GM12878 (cell line): Measurements from ENCODE around the gene PRKCZ. TPM values are rescaled to one million over a fixed set of nuclear protein-coding genes. Genes with fewer than 3 reads are reported as not detected.

Source experiments
- ATAC-seq: fragments of 200-7000 bp; cut with Tn5 transposase; 3 replicates; pipeline ENCODE4 v1.9.1; 2020; ENCODE audit warnings: mild to moderate bottlenecking, moderate library complexity
- BruUV-seq: library from RNA; stranded (reverse); fragments of 400-500 nt; replicated peaks from 2 replicates; lab custom pipeline; 2021; lab: Mats Ljungman, UMichigan
- CTCF ChIA-PET: fragments of 300-600 bp; sonication (Branson Sonifier 250); formaldehyde crosslinking; extraction: SDS; loops from one replicate; lab custom pipeline; 2021; ENCODE audit warnings: inconsistent platforms; lab: Yijun Ruan, JAX
- POLR2A ChIA-PET: fragments of 350-600 bp; formaldehyde crosslinking; extraction: SDS; loops from one replicate; lab custom pipeline; 2021; ENCODE audit warnings: inconsistent platforms; lab: Charles Lee
- RAD21 ChIA-PET: fragments of 300-600 bp; sonication (Branson Sonifier 250); formaldehyde crosslinking; loops from one replicate; lab custom pipeline; 2023; ENCODE audit warnings: antibody characterized with exemption; ENCODE audit not compliant: unreplicated experiment; lab: Charles Lee
- SMC1A ChIA-PET: fragments of 300-600 bp; sonication (Branson Sonifier 250); formaldehyde crosslinking; loops from one replicate; lab custom pipeline; 2023; ENCODE audit not compliant: unreplicated experiment, uncharacterized antibody; lab: Charles Lee
- DNase-seq: peaks from one replicate; pipeline ENCODE4 v3.0.0-alpha.2; 2011; ENCODE audit warnings: low read depth, low spot score
- FAIRE-seq: peaks from 3 replicates; lab custom pipeline; 2011; peaks lifted over from hg19 to GRCh38; lab: Jason Lieb, UNC
- H2AFZ ChIP-seq: 2 replicates; pipeline ENCODE4 v1.6.0; 2011; ENCODE audit warnings: low read depth, low read length, control low read depth; ENCODE audit not compliant: control insufficient read depth
- H3K27ac ChIP-seq: 2 replicates; pipeline ENCODE4 v1.5.1; 2011; ENCODE audit warnings: control low read depth; ENCODE audit not compliant: control insufficient read depth, insufficient read depth
- H3K27me3 ChIP-seq, 2 experiments: replicated peaks in 1 of 2; 2 replicates each; pipeline versions ENCODE4 v1.6.0 to v1.6.1; 2011; ENCODE audit warnings: low read length in 1 of 2; ENCODE audit not compliant: control insufficient read depth in 2 of 2, insufficient read depth in 2 of 2
- H3K36me3 ChIP-seq, 2 experiments: 2 replicates each; pipeline ENCODE4 v1.5.1; 2011; ENCODE audit warnings: low read length in 1 of 2; ENCODE audit not compliant: control insufficient read depth in 2 of 2, insufficient read depth in 2 of 2
- H3K4me1 ChIP-seq: 2 replicates; pipeline ENCODE4 v1.6.1; 2011; ENCODE audit warnings: mild to moderate bottlenecking, low read length, moderate library complexity, mixed read lengths; ENCODE audit not compliant: control insufficient read depth, insufficient read depth
- H3K4me2 ChIP-seq: 2 replicates; pipeline ENCODE4 v1.6.0; 2011; ENCODE audit warnings: control low read depth; ENCODE audit not compliant: control insufficient read depth, insufficient read depth
- H3K4me3 ChIP-seq: fragments of 200-600 bp; sonication (generic); 2 replicates; pipeline ENCODE4 v1.5.1; 2016
- H3K79me2 ChIP-seq: 2 replicates; pipeline ENCODE4 v1.6.0; 2011; ENCODE audit warnings: low read length; ENCODE audit not compliant: control insufficient read depth, insufficient read depth
- H3K9ac ChIP-seq: 2 replicates; pipeline ENCODE4 v1.8.0; 2011; ENCODE audit warnings: low read length, control low read depth, mixed read lengths; ENCODE audit not compliant: control insufficient read depth, insufficient read depth
- H3K9me3 ChIP-seq: replicated peaks from 3 replicates; pipeline ENCODE4 v1.5.1; 2011; ENCODE audit warnings: mild to moderate bottlenecking, low read length; ENCODE audit not compliant: control insufficient read depth, insufficient read depth
- H4K20me1 ChIP-seq: 2 replicates; pipeline ENCODE4 v1.6.0; 2011; ENCODE audit not compliant: control insufficient read depth, insufficient read depth
- CHD1 ChIP-seq: IDR thresholded peaks from 2 replicates; pipeline ENCODE4 v1.6.1; 2012; ENCODE audit warnings: low read depth, low read length, improper control_type of control experiment
- CHD4 ChIP-seq: fragments of 200-600 bp; sonication (generic); IDR thresholded peaks from 2 replicates; pipeline ENCODE4 v1.6.1; 2016; ENCODE audit warnings: mild to moderate bottlenecking
- HDAC2 ChIP-seq: fragments of 200-600 bp; sonication (generic); IDR thresholded peaks from 2 replicates; pipeline ENCODE4 v1.6.1; 2017
- PAX8 ChIP-seq: fragments of 450-650 bp; IDR thresholded peaks from 2 replicates; pipeline ENCODE4 v1.6.1; 2017; ENCODE audit warnings: mild to moderate bottlenecking, moderate library complexity
- SKIL ChIP-seq: fragments of 450-650 bp; IDR thresholded peaks from 2 replicates; pipeline ENCODE4 v1.6.1; 2017; ENCODE audit warnings: mild to moderate bottlenecking, low read depth, inconsistent platforms; ENCODE audit not compliant: poor library complexity, severe bottlenecking
- TCF12 ChIP-seq: IDR thresholded peaks from 2 replicates; pipeline ENCODE4 v1.6.1; 2011; ENCODE audit warnings: low read depth, mild to moderate bottlenecking, low read length
- ZNF592 ChIP-seq: fragments of 450-650 bp; IDR thresholded peaks from 2 replicates; pipeline ENCODE4 v1.6.1; 2017; ENCODE audit warnings: mild to moderate bottlenecking, moderate library complexity
- ZZZ3 ChIP-seq: IDR thresholded peaks from 2 replicates; pipeline ENCODE4 v1.6.1; 2011; ENCODE audit warnings: low read depth; ENCODE audit not compliant: control insufficient read depth, insufficient read length
- WGBS: methylation state at CpG from one replicate; pipeline ENCODE4 v1.1.6; 2016; ENCODE audit warnings: low lambda C conversion rate; ENCODE audit not compliant: insufficient replicate concordance, insufficient coverage; ENCODE audit errors: missing lambda C conversion rate; 5-methylcytosine and 5-hydroxymethylcytosine counted together
- in situ Hi-C: fragments of 300-500 bp; cut with MboI; formaldehyde crosslinking; loops from 9 replicates; pipeline ENCODE4 v1.14.3; 2018; ENCODE audit warnings: mixed read lengths
- intact Hi-C: fragments of 100-400 bp; cut with micrococcal nuclease; formaldehyde crosslinking; loops from one replicate; pipeline ENCODE4 v1.14.2; 2022; ENCODE audit not compliant: unreplicated experiment
- polyA plus RNA-seq, 11 experiments: library from polyadenylated mRNA; depleted of rRNA in 4 of 11; unstranded in 6 of 11; stranded (reverse) in 5 of 11; fragments of >200 nt; fragmentation: Nextera tagmentation in 4 of 11; fragmentation: Illumina TruSeq in 1 of 11; extraction: Ambion mirVana in 4 of 11; extraction: Trizol in 1 of 11; gene quantifications; 1 replicate in 1 of 11; 2 replicates in 10 of 11; pipeline versions ENCODE4 v1.2.1 to v1.2.3, GENCODE V29; 2011 to 2016; ENCODE audit warnings: inconsistent platforms in 2 of 11, missing spikeins in 2 of 11, low read depth in 1 of 11
- total RNA-seq, 4 experiments: library from RNA; depleted of rRNA in 3 of 4; stranded (reverse); fragments of >200 nt in 3 of 4; fragmentation: Illumina TruSeq in 1 of 4; extraction: Trizol in 1 of 4; gene quantifications; 2 replicates each; pipeline versions ENCODE4 v1.2.1 to v1.2.3, GENCODE V29; 2013 to 2021

PRKCZ gene
- total and polyA plus RNA-seq, 10 of the 15 experiments (the other 5 are each of a cell fraction or from before 2014, with no cell fraction given): 0.05 to 1.9 (median 0.64) TPM; not detected in 1

- Histone ChIP-seq H3K9ac (no peak overlapping the region), H3K36me3 (no peaks in the 10 kb centered on the region), H3K4me3 (no peak overlapping the region), H3K27me3 (no peaks in the 10 kb centered on the region), H3K27ac (no peak overlapping the region), H3K79me2 (no peaks in the 10 kb centered on the region), H2AFZ (no peak overlapping the region), H3K4me2 (no peak overlapping the region), H4K20me1 (no peaks in the 10 kb centered on the region), H3K4me1 (no peaks in the 10 kb centered on the region), H3K9me3 (no peaks in the 10 kb centered on the region)
- ChIA-PET RAD21 (no interaction called here), CTCF (no interaction called here), POLR2A (no interaction called here), SMC1A (no interaction called here)
- intact Hi-C loops: no loop called here
- WGBS: 77% methylated on average over 15 of the region's 15 CpGs
- no TSS peak for BruUV-seq
- TF ChIP-seq ZNF592: no peak
- no peak for TF ChIP-seq SKIL
- no peak for TF ChIP-seq CHD1
- no peak for TF ChIP-seq CHD4
- TF ChIP-seq HDAC2: no peak
- no peak for TF ChIP-seq PAX8
- TF ChIP-seq TCF12: no peak
- no peak for TF ChIP-seq ZZZ3
- DNase-seq: no peak
- FAIRE-seq: no peak
- in situ Hi-C loops: no loop called here
- ATAC-seq: no peak
These were observed 133.7 kb downstream of the PRKCZ start for GRCh38 chr1:2183937-2184334.
